GM10248 (cell line): ENCODE results near the gene CLEC2L.

Source experiments
- CTCF ChIA-PET: fragments of 300-600 bp; sonication (Branson Sonifier 250); formaldehyde crosslinking; extraction: SDS; loops from one replicate; lab custom pipeline; 2021; ENCODE audit warnings: antibody characterized with exemption; lab: Yijun Ruan, JAX
- POLR2A ChIA-PET: fragments of 350-650 bp; sonication (Branson Sonifier 250); formaldehyde crosslinking; extraction: SDS; loops from one replicate; lab custom pipeline; 2020; ENCODE audit warnings: antibody characterized with exemption; lab: Yijun Ruan, JAX
- DNase-seq: peaks from one replicate; pipeline ENCODE4 v3.0.0; 2012; ENCODE audit errors: extremely low spot score
- CTCF ChIP-seq: IDR thresholded peaks from 2 replicates; pipeline ENCODE4 v1.5.1; 2012; ENCODE audit warnings: mild to moderate bottlenecking, low read depth; ENCODE audit errors: extremely low read depth, missing control alignments, control extremely low read depth

Gene CLEC2L

GRCh38 chr7:139560199-139560598, 36.7 kb downstream of the CLEC2L start:
- CTCF ChIA-PET: no interaction called here

DNA sequence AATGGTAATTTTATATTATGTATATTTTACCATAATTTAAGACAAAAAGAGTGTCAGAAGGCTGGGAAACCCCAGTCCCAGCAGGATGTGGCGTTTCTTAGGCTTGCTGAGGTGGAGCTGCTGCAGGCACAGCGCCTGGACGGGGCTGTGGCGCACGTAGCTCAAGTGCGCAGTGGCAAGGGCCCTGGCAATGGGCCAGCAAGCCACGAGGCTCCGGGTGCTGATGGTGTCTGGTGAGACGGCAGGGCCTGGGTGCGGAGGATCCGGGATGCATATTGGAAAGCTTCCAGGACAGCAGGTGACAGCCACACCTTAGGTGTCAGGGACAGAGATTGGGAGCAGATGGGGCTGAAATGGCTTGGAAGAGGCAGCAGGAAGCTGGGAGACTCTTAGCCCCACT, 37.2 kb downstream of the CLEC2L start:
- DNase-seq: no peak
- no peak for TF ChIP-seq CTCF
- ChIA-PET POLR2A (no interaction called here), CTCF (no interaction called here)

More at GRCh38 chr7:139560199-139560598, 36.7 kb downstream of the CLEC2L start:
- POLR2A ChIA-PET: no interaction called here
- DNase-seq: no peak
- no peak for TF ChIP-seq CTCF

- ChIA-PET POLR2A (no interaction called here), CTCF (interaction anchor here (1.0 kb wide), 1 partner anchor 11 kb away, joined by 3 read pairs; no protein-coding TSS in a partner anchor)
- no peak for TF ChIP-seq CTCF
- no peak for DNase-seq
These were observed 39.0 kb downstream of the CLEC2L start for GRCh38 chr7:139562491-139562890.

DNA sequence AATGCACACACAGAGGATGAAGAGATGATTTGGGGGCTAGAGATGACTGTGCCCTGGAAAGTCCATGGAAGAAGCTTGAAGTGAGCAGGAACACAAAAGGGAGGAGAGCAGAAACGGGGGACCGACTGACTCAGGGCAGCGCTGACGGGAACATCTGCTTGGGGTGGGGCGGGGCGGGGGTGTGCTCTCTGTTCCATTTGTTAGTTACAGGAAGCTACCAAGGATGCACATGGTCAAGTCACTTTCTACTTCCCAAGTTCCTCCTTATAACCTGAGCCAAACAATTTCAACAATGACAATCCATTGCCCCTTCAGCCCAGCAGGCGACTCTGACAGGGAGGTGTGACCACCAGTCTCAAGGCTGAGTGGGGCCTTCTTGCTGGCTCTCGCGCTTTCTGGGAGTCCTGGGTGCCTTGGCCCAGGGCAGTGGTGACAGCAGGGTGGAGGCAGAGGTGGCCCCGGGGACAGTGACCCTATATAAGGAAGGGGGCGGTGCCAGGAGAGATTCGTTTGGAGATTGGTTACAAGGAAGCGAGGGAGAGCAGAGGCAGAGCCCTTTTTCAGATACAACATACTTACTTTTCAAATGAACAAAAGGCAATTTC, 39.6 kb downstream of the CLEC2L start:
- TF ChIP-seq CTCF: no peak
- DNase-seq: no peak
- POLR2A ChIA-PET: interaction anchor here (0.5 kb wide), 1 partner anchor 139 kb away, joined by 7 read pairs; no protein-coding TSS in a partner anchor
- CTCF ChIA-PET: interaction anchor here (0.8 to 1.0 kb wide), 2 partner anchors 11 to 83 kb away, joined by 3 read pairs; no protein-coding TSS in a partner anchor

GRCh38 chr7:139563856-139564255, 40.4 kb downstream of the CLEC2L start:
- ChIA-PET POLR2A (no interaction called here), CTCF (interaction anchor here (0.8 kb wide), 1 partner anchor 82 kb away, joined by 3 read pairs; no protein-coding TSS in a partner anchor)
- DNase-seq: no peak
- no peak for TF ChIP-seq CTCF

- DNase-seq: no peak
- POLR2A ChIA-PET: no interaction called here
- CTCF ChIA-PET: interaction anchor here (0.9 to 1.4 kb wide), 4 partner anchors 14 to 436 kb away, joined by 3 to 4 read pairs (median 3); no protein-coding TSS in a partner anchor
- TF ChIP-seq CTCF: no peak
These were observed 42.6 kb downstream of the CLEC2L start for GRCh38 chr7:139566075-139566474.
